Liver (tissue), 9 donors: ENCODE measurements around the gene TRIM42. TPM values are rescaled to one million over a fixed set of nuclear protein-coding genes. Genes with fewer than 3 reads are reported as not detected.

Experiments
- DNase-seq: peaks from one replicate; pipeline ENCODE4 v3.0.0-alpha.2; 2017; ENCODE audit warnings: low spot score
- H3K27ac ChIP-seq, 2 donors: one replicate each; pipeline ENCODE4 v1.7.0; 2013; ENCODE audit warnings: inconsistent platforms in 2 of 2, low read length in 2 of 2, control low read depth in 1 of 2, low read depth in 1 of 2, mild to moderate bottlenecking in 1 of 2
- H3K27me3 ChIP-seq, 4 donors: one replicate each; pipeline versions ENCODE4 v1.6.1 to v1.7.0; 2013; ENCODE audit warnings: low read length in 3 of 4, inconsistent platforms in 1 of 4, mild to moderate bottlenecking in 1 of 4, moderate library complexity in 1 of 4; ENCODE audit not compliant: control insufficient read depth in 4 of 4, insufficient read depth in 4 of 4
- H3K36me3 ChIP-seq, 4 donors: one replicate each; pipeline versions ENCODE4 v1.6.1 to v1.7.0; 2013; ENCODE audit warnings: low read length in 3 of 4, mild to moderate bottlenecking in 3 of 4, low read depth in 1 of 4, moderate library complexity in 1 of 4; ENCODE audit not compliant: control insufficient read depth in 4 of 4, insufficient read depth in 3 of 4
- H3K4me1 ChIP-seq, 4 donors: one replicate each; pipeline versions ENCODE4 v1.6.1 to v1.7.0; 2013; ENCODE audit warnings: low read length in 3 of 4, mild to moderate bottlenecking in 3 of 4, moderate library complexity in 1 of 4; ENCODE audit not compliant: control insufficient read depth in 4 of 4, insufficient read depth in 4 of 4
- H3K4me3 ChIP-seq, 3 donors: one replicate each; pipeline versions ENCODE4 v1.6.1 to v1.7.0; 2013; ENCODE audit warnings: low read length in 3 of 3, control low read depth in 1 of 3, low read depth in 1 of 3, mild to moderate bottlenecking in 1 of 3
- H3K9ac ChIP-seq, 2 donors: one replicate each; pipeline ENCODE4 v1.7.0; 2013; ENCODE audit warnings: low read length in 2 of 2, mild to moderate bottlenecking in 2 of 2, moderate library complexity in 2 of 2, control low read depth in 1 of 2, low read depth in 1 of 2
- H3K9me3 ChIP-seq, 4 donors: one replicate each; pipeline versions ENCODE4 v1.6.1 to v1.7.0; 2013; ENCODE audit warnings: low read length in 3 of 4; ENCODE audit not compliant: control insufficient read depth in 4 of 4
- EGR1 ChIP-seq, 2 donors: IDR thresholded peaks; 2 replicates each; pipeline ENCODE4 v1.6.1; 2016 to 2018; ENCODE audit warnings: antibody characterized with exemption in 2 of 2, low read depth in 2 of 2
- FOXA1 ChIP-seq: IDR thresholded peaks from 2 replicates; pipeline ENCODE4 v1.6.1; 2016; ENCODE audit warnings: antibody characterized with exemption
- FOXA2 ChIP-seq: IDR thresholded peaks from 2 replicates; pipeline ENCODE4 v1.6.1; 2016; ENCODE audit warnings: antibody characterized with exemption
- GABPA ChIP-seq, 2 donors: IDR thresholded peaks in 1 of 2; conservative IDR thresholded peaks in 1 of 2; 2 replicates each; pipeline ENCODE4 v1.6.1; 2016; ENCODE audit warnings: antibody characterized with exemption in 2 of 2, mild to moderate bottlenecking in 1 of 2, moderate library complexity in 1 of 2
- HNF4G ChIP-seq: IDR thresholded peaks from 2 replicates; pipeline ENCODE4 v1.6.1; 2016; ENCODE audit warnings: antibody characterized with exemption
- JUND ChIP-seq, 2 donors: IDR thresholded peaks; 2 replicates each; pipeline ENCODE4 v1.6.1; 2016; ENCODE audit warnings: antibody characterized with exemption in 2 of 2
- NR2F2 ChIP-seq: IDR thresholded peaks from 2 replicates; pipeline ENCODE4 v1.6.1; 2016; ENCODE audit warnings: antibody characterized with exemption
- RXRA ChIP-seq, 2 donors: IDR thresholded peaks; 2 replicates each; pipeline ENCODE4 v1.6.1; 2017 to 2018; ENCODE audit warnings: antibody characterized with exemption in 2 of 2, mild to moderate bottlenecking in 1 of 2
- SP1 ChIP-seq: IDR thresholded peaks from 2 replicates; pipeline ENCODE4 v1.6.1; 2018; ENCODE audit warnings: antibody characterized with exemption, mild to moderate bottlenecking
- YY1 ChIP-seq: IDR thresholded peaks from 2 replicates; pipeline ENCODE4 v1.6.1; 2016; ENCODE audit warnings: antibody characterized with exemption, mild to moderate bottlenecking
- WGBS: extraction: QIAGEN DNeasy Blood & Tissue Kit; methylation state at CpG from one replicate; pipeline ENCODE4 v1.1.7; 2013; 5-methylcytosine and 5-hydroxymethylcytosine counted together
- polyA plus RNA-seq, 2 donors: library from polyadenylated mRNA; stranded (reverse) in 1 of 2; unstranded in 1 of 2; fragments of 200-250 nt in 1 of 2; fragments of >200 nt in 1 of 2; fragmentation: Nextera tagmentation in 1 of 2; extraction: Ambion mirVana in 1 of 2; gene quantifications; one replicate each; pipeline versions ENCODE4 v1.2.1 to v1.2.3, GENCODE V29; 2013 to 2015
- total RNA-seq, 2 donors: library from RNA; depleted of rRNA; stranded (reverse); fragments of >200 nt; gene quantifications; one replicate each; pipeline ENCODE4 v1.2.3, GENCODE V29; 2014
- TF ChIP-seq, protein P1 (sequence below): IDR thresholded peaks from 2 replicates; pipeline ENCODE4 v1.6.1; 2016; ENCODE audit warnings: antibody characterized with exemption, mild to moderate bottlenecking
- TF ChIP-seq, protein P2 (sequence below): fragments of 150-350 bp; IDR thresholded peaks from 2 replicates; pipeline ENCODE4 v1.5.1; 2017; ENCODE audit warnings: improper control_type of control experiment, low read depth, low read length; ENCODE audit not compliant: missing input control
- TF ChIP-seq, protein P3 (sequence below): IDR thresholded peaks from 2 replicates; pipeline ENCODE4 v1.6.1; 2016; ENCODE audit warnings: antibody characterized with exemption
- donor health status: healthy.
- donor health status: healthy.
- donor health status: healthy.
- donor health status: healthy.
- donor health status: healthy.

Gene TRIM42
- total and polyA plus RNA-seq, 4 donors = not detected

DNA sequence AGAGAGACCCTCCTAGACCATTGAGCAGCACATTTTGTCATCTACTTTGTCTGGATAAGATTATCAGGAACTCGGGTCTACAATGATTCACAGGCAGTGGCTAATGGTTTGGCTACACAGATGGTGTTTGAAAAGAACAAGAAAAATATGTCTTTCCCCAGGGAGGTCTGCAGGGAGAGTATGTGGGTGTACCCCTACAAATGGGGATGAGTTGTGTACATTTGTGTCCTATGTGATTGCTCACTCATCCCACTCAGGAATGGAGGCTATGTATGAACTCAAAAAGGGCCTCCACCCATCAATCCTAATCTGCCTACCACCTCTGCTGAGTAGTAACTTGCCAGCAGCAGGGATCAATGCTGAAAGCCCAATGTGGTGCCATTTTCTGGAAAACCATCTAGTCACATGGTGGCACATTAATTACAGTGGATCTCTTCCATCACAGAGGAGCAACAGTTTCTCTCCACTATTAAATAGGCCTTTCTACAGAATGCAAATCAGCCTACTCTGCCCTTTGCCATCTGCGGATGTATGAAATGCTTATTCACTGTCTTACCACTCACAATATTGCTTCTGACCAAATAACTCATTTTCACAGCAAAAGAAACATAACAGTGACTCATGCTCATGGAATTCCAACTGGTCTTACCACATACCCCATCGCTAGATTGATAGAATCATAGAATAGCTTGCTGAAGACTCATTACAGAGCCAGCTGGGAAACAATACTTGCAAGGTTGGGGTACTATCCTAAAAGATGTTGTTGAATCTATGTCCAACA is 48.3 kb upstream of the TRIM42 start:
- Histone ChIP-seq H3K4me1 (no peaks in the 10 kb centered on the region), H3K9me3 (no peaks in the 10 kb centered on the region), H3K27me3 (no peaks in the 10 kb centered on the region), H3K4me3 (no peak overlapping the region), H3K27ac (no peak overlapping the region), H3K9ac (no peak overlapping the region), H3K36me3 (no peaks in the 10 kb centered on the region)
- no peak for DNase-seq
- WGBS = 89% methylated on average over 3 of the region's 3 CpGs
- TF ChIP-seq EGR1 (IDR thresholded peaks at IDR 0.05; ENCODE audit: low read depth in 2 of 2) = no peak
- TF ChIP-seq, protein P1, sequence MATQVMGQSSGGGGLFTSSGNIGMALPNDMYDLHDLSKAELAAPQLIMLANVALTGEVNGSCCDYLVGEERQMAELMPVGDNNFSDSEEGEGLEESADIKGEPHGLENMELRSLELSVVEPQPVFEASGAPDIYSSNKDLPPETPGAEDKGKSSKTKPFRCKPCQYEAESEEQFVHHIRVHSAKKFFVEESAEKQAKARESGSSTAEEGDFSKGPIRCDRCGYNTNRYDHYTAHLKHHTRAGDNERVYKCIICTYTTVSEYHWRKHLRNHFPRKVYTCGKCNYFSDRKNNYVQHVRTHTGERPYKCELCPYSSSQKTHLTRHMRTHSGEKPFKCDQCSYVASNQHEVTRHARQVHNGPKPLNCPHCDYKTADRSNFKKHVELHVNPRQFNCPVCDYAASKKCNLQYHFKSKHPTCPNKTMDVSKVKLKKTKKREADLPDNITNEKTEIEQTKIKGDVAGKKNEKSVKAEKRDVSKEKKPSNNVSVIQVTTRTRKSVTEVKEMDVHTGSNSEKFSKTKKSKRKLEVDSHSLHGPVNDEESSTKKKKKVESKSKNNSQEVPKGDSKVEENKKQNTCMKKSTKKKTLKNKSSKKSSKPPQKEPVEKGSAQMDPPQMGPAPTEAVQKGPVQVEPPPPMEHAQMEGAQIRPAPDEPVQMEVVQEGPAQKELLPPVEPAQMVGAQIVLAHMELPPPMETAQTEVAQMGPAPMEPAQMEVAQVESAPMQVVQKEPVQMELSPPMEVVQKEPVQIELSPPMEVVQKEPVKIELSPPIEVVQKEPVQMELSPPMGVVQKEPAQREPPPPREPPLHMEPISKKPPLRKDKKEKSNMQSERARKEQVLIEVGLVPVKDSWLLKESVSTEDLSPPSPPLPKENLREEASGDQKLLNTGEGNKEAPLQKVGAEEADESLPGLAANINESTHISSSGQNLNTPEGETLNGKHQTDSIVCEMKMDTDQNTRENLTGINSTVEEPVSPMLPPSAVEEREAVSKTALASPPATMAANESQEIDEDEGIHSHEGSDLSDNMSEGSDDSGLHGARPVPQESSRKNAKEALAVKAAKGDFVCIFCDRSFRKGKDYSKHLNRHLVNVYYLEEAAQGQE = no peak
- TF ChIP-seq, protein P2, sequence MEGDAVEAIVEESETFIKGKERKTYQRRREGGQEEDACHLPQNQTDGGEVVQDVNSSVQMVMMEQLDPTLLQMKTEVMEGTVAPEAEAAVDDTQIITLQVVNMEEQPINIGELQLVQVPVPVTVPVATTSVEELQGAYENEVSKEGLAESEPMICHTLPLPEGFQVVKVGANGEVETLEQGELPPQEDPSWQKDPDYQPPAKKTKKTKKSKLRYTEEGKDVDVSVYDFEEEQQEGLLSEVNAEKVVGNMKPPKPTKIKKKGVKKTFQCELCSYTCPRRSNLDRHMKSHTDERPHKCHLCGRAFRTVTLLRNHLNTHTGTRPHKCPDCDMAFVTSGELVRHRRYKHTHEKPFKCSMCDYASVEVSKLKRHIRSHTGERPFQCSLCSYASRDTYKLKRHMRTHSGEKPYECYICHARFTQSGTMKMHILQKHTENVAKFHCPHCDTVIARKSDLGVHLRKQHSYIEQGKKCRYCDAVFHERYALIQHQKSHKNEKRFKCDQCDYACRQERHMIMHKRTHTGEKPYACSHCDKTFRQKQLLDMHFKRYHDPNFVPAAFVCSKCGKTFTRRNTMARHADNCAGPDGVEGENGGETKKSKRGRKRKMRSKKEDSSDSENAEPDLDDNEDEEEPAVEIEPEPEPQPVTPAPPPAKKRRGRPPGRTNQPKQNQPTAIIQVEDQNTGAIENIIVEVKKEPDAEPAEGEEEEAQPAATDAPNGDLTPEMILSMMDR = no peak
- no peak for TF ChIP-seq RXRA (IDR thresholded peaks at IDR 0.05)
- no peak for TF ChIP-seq GABPA (IDR thresholded peaks at IDR 0.05 in 1 of 2, conservative IDR thresholded peaks at IDR 0.05 in 1 of 2)

DNA sequence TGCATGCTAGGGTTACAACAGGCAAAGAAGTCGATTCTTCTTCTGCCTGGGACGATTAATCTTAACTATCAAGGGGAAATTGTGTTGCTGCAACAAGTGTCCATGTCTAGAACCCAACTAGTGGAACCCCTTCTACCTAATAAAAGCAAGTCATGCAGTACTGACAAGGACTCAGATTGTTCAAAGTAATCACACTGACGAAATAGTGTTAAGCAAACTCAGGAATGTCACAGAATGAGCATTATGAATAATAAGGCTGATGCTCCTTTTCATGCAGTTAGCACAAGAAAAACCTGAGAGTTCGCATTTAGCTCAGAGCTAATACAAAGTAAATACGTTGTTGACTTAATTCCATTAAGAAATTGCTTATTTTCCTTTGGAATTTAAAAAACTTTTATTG is 47.5 kb upstream of the TRIM42 start:
- H3K27me3 ChIP-seq = no peaks in the 10 kb centered on the region
- H3K9me3 ChIP-seq = no peaks in the 10 kb centered on the region
- H3K9ac ChIP-seq = no peak overlapping the region
- no peak for TF ChIP-seq RXRA (IDR thresholded peaks at IDR 0.05)
- no peak for TF ChIP-seq FOXA1
- TF ChIP-seq, protein P3, sequence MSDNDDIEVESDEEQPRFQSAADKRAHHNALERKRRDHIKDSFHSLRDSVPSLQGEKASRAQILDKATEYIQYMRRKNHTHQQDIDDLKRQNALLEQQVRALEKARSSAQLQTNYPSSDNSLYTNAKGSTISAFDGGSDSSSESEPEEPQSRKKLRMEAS = no peak
- TF ChIP-seq YY1 = no peak
- TF ChIP-seq NR2F2 = no peak
- no peak for TF ChIP-seq GABPA (IDR thresholded peaks at IDR 0.05 in 1 of 2, conservative IDR thresholded peaks at IDR 0.05 in 1 of 2)
- TF ChIP-seq, protein P2 = no peak
- no peak for TF ChIP-seq HNF4G
- no peak for TF ChIP-seq SP1
- TF ChIP-seq, protein P1 = no peak
- no peak for TF ChIP-seq FOXA2
- TF ChIP-seq JUND (IDR thresholded peaks at IDR 0.05) = no peak
- H3K4me1 ChIP-seq = no peaks in the 10 kb centered on the region
- H3K4me3 ChIP-seq = no peak overlapping the region
- WGBS = 75% methylated on average over 5 of the region's 5 CpGs
- no peak for DNase-seq
- no peaks in the 10 kb centered on the region for H3K36me3 ChIP-seq
- H3K27ac ChIP-seq = no peak overlapping the region
